Karpas-422 (cell line): ENCODE results near the gene SLC7A8. TPM values are rescaled to one million over a fixed set of nuclear protein-coding genes. Genes with fewer than 3 reads are reported as not detected.
A peak's percentile ranks its signal among the peaks of the same experiment; 100 is the strongest.

Experiments
- DNase-seq: peaks from one replicate; pipeline ENCODE4 v3.0.0-alpha.2; 2015
- H2AFZ ChIP-seq: fragments of 200-600 bp; sonication (generic); 2 replicates; pipeline ENCODE4 v1.6.1; 2014; ENCODE audit warnings: antibody characterized with exemption, low read length, mixed read lengths
- H3K27ac ChIP-seq: fragments of 200-600 bp; sonication (generic); 2 replicates; pipeline ENCODE4 v1.5.1; 2014; ENCODE audit warnings: mild to moderate bottlenecking, low read length, moderate library complexity
- H3K27me3 ChIP-seq: fragments of 200-600 bp; sonication (generic); 2 replicates; pipeline ENCODE4 v1.6.1; 2014; ENCODE audit warnings: low read length, mixed read lengths
- H3K36me3 ChIP-seq: fragments of 200-600 bp; sonication (generic); 2 replicates; pipeline ENCODE4 v1.6.1; 2014; ENCODE audit warnings: low read length, mixed read lengths; ENCODE audit not compliant: insufficient read depth
- H3K4me1 ChIP-seq: fragments of 200-600 bp; sonication (generic); 2 replicates; pipeline ENCODE4 v1.6.1; 2014; ENCODE audit warnings: mild to moderate bottlenecking, low read length, mixed read lengths
- H3K4me2 ChIP-seq: fragments of 200-600 bp; sonication (generic); 2 replicates; pipeline ENCODE4 v1.6.1; 2014; ENCODE audit warnings: low read length, low read depth, mild to moderate bottlenecking; ENCODE audit not compliant: poor library complexity, severe bottlenecking
- H3K4me3 ChIP-seq: fragments of 200-600 bp; sonication (generic); 2 replicates; pipeline ENCODE4 v1.5.1; 2014; ENCODE audit warnings: mild to moderate bottlenecking, antibody characterized with exemption, low read length, mixed read lengths
- H3K79me2 ChIP-seq: fragments of 200-600 bp; sonication (generic); 2 replicates; pipeline ENCODE4 v1.6.1; 2014; ENCODE audit warnings: mild to moderate bottlenecking, low read length, mixed read lengths
- H3K9ac ChIP-seq: fragments of 200-600 bp; sonication (generic); 2 replicates; pipeline ENCODE4 v1.6.0; 2014; ENCODE audit warnings: low read length
- H3K9me2 ChIP-seq: fragments of 200-600 bp; sonication (generic), shearing (Covaris generic); replicated peaks from 2 replicates; pipeline ENCODE4 v1.6.0; 2014; ENCODE audit warnings: mild to moderate bottlenecking, low read length, moderate library complexity; ENCODE audit not compliant: insufficient read depth
- H3K9me3 ChIP-seq: fragments of 300-700, 200-600 bp; sonication (generic); 2 replicates; pipeline ENCODE4 v1.6.1; 2014; ENCODE audit warnings: low read length, mixed read lengths
- H4K20me1 ChIP-seq: fragments of 200-600 bp; sonication (generic); 2 replicates; pipeline ENCODE4 v1.6.1; 2014; ENCODE audit warnings: mild to moderate bottlenecking, antibody characterized with exemption, low read length, low read depth; ENCODE audit not compliant: insufficient read depth
- total RNA-seq: library from RNA; depleted of rRNA; stranded (reverse); fragments of >200 nt; shearing (Covaris generic); gene quantifications from 2 replicates; pipeline ENCODE4 v1.2.3, GENCODE V29; 2014; ENCODE audit warnings: low replicate concordance

The SLC7A8 gene
- total RNA-seq, 1 experiment from 2014 or later = not detected

- Histone ChIP-seq H3K27me3 (no peaks in the 10 kb centered on the region), H3K79me2 (no peaks in the 10 kb centered on the region), H3K4me2 (no peak overlapping the region), H3K36me3 (no peaks in the 10 kb centered on the region), H3K9me2 (no peaks in the 10 kb centered on the region), H2AFZ (no peak overlapping the region), H3K9ac (no peak overlapping the region), H3K4me1 (no peaks in the 10 kb centered on the region), H4K20me1 (no peaks in the 10 kb centered on the region), H3K9me3 (no peaks in the 10 kb centered on the region), H3K27ac (no peak overlapping the region), H3K4me3 (no peak overlapping the region)
- no peak for DNase-seq
Observed at GRCh38 chr14:23193432-23193831, 10.0 kb upstream of the SLC7A8 start.

- no peak for DNase-seq
- Histone ChIP-seq H3K36me3 (no peaks in the 10 kb centered on the region), H3K4me2 (no peak overlapping the region), H3K9me2 (no peaks in the 10 kb centered on the region), H3K27me3 (no peaks in the 10 kb centered on the region), H3K79me2 (no peaks in the 10 kb centered on the region), H3K9ac (no peak overlapping the region), H3K9me3 (no peaks in the 10 kb centered on the region), H3K27ac (no peak overlapping the region), H2AFZ (no peak overlapping the region), H3K4me1 (peaks cover 17% of the 10 kb centered on the region), H3K4me3 (no peak overlapping the region), H4K20me1 (no peaks in the 10 kb centered on the region)
Observed at GRCh38 chr14:23187925-23188324, 4.5 kb upstream of the SLC7A8 start.

- Histone ChIP-seq H3K9ac (no peak overlapping the region), H3K36me3 (no peaks in the 10 kb centered on the region), H3K27ac (no peak overlapping the region), H2AFZ (no peak overlapping the region), H4K20me1 (no peaks in the 10 kb centered on the region), H3K4me3 (no peak overlapping the region), H3K79me2 (no peaks in the 10 kb centered on the region), H3K27me3 (no peaks in the 10 kb centered on the region), H3K4me1 (peaks cover 25% of the 10 kb centered on the region), H3K9me3 (no peaks in the 10 kb centered on the region), H3K4me2 (no peak overlapping the region), H3K9me2 (no peaks in the 10 kb centered on the region)
- peak; percentile 81 for DNase-seq
Observed at GRCh38 chr14:23186913-23187654, 3.6 kb upstream of the SLC7A8 start.

- Histone ChIP-seq H4K20me1 (no peaks in the 10 kb centered on the region), H3K4me1 (peaks cover 25% of the 10 kb centered on the region), H3K36me3 (no peaks in the 10 kb centered on the region), H3K9me2 (no peaks in the 10 kb centered on the region), H3K9ac (no peak overlapping the region), H3K9me3 (no peaks in the 10 kb centered on the region), H3K4me3 (no peak overlapping the region), H2AFZ (no peak overlapping the region), H3K79me2 (no peaks in the 10 kb centered on the region), H3K4me2 (no peak overlapping the region), H3K27me3 (no peaks in the 10 kb centered on the region), H3K27ac (no peak overlapping the region)
- DNase-seq = no peak
Observed at GRCh38 chr14:23185063-23185462, 1.6 kb upstream of the SLC7A8 start.

DNA sequence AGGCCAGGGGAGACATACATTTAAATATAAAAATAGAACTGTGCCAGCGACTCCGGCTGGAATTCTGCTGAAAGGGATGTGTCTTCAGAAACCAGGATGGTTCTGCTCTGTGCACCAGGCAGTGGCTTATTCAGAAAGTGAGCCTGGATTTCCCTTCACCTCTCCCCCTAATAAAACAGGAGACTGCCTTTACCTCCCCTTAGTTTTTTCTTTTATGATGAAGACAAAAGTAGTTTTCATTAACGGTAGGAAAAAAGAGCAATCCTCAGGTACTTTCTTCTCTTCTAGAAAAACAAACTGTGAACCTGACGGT lies 346 bp downstream of the SLC7A8 start:
- Histone ChIP-seq H3K27me3 (no peaks in the 10 kb centered on the region), H3K9me2 (no peaks in the 10 kb centered on the region), H3K4me3 (peak overlapping the region; percentile 56), H3K36me3 (no peaks in the 10 kb centered on the region), H4K20me1 (no peaks in the 10 kb centered on the region), H3K4me2 (peak overlapping the region; percentile 72), H3K79me2 (no peaks in the 10 kb centered on the region), H3K9me3 (no peaks in the 10 kb centered on the region), H2AFZ (peak overlapping the region; percentile 80), H3K27ac (no peak overlapping the region), H3K9ac (peak overlapping the region; percentile 49), H3K4me1 (peaks cover 24% of the 10 kb centered on the region)
- no peak for DNase-seq

DNA sequence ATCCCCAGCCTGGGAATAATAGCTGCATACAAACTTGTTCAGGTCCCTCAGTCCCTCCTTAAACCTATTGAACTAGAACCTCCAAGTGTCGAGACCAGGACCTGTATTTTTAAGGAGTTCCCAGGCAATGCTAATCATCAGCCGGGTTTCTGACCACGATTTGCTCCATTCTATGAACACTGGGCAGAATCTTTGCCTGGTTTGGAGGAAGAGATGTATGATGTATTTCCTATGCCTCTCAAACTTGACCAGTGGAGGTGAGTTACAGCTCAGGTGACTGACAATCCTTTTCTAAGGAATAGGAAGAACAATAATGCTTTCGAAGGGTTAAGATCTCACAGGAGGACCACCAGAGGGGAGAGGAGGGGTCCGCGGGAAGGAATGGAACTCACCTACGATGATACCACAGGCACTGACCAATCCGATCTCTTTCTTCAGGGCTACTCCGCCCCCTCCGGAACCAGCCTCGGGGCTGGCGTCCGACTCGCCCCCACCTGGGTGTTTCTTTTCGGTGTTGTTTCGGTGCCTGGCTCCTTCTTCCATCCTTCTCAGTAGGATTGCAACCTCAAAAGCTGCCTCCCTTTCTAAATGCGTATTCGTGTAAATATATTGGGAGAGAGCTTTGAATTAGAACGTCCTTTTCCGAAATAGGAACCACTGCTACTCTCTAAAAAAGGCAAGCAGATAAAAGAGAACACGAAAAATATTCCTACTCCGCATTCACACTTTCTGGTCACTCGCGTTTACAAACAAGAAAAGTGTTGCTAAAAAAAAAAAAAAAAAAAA lies 895 bp downstream of the SLC7A8 start:
- DNase-seq = peak; percentile 59
- peak overlapping the region; percentile 80 for H2AFZ ChIP-seq

GRCh38 chr14:23181946-23182345 lies 1.5 kb downstream of the SLC7A8 start:
- Histone ChIP-seq H4K20me1 (no peaks in the 10 kb centered on the region), H3K27ac (no peak overlapping the region), H2AFZ (no peak overlapping the region), H3K4me3 (no peak overlapping the region), H3K9me2 (no peaks in the 10 kb centered on the region), H3K4me2 (peak overlapping the region; percentile 72), H3K27me3 (no peaks in the 10 kb centered on the region), H3K4me1 (peaks cover 22% of the 10 kb centered on the region), H3K36me3 (no peaks in the 10 kb centered on the region), H3K9ac (no peak overlapping the region), H3K79me2 (no peaks in the 10 kb centered on the region), H3K9me3 (no peaks in the 10 kb centered on the region)
- DNase-seq = no peak

More for the DNA sequence above, 895 bp downstream of the SLC7A8 start:
- Histone ChIP-seq H3K27ac (no peak overlapping the region), H3K9ac (peak overlapping the region; percentile 49), H3K27me3 (no peaks in the 10 kb centered on the region), H3K4me1 (peaks cover 22% of the 10 kb centered on the region), H3K9me2 (no peaks in the 10 kb centered on the region), H4K20me1 (no peaks in the 10 kb centered on the region), H3K4me2 (peak overlapping the region; percentile 72), H3K4me3 (peak overlapping the region; percentile 56), H3K79me2 (no peaks in the 10 kb centered on the region), H3K36me3 (no peaks in the 10 kb centered on the region), H3K9me3 (no peaks in the 10 kb centered on the region)

DNA sequence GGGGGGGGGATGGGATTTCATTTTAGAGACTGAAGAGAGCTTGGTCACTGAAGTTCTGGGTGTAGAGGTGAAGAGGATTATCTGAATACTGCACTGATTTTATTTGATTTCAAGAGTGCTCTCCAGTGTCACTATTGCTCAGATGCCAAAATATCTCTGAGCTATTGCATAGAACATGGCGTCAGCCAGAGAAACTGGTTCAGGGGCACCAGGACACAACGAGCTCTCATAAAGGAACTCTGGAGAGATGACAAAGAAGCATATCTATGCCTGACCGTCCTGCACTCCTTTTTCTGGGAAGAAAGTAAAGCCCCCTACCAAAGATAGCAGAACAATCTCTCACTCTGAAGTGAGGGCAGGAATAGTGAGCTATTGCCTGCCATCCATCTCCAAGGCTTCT lies 2.0 kb downstream of the SLC7A8 start:
- no peak overlapping the region for H3K27ac ChIP-seq
- no peaks in the 10 kb centered on the region for H3K9me3 ChIP-seq
- no peak overlapping the region for H3K4me2 ChIP-seq
- H3K36me3 ChIP-seq = no peaks in the 10 kb centered on the region
- no peaks in the 10 kb centered on the region for H3K9me2 ChIP-seq
- no peaks in the 10 kb centered on the region for H3K27me3 ChIP-seq
- no peak for DNase-seq
- no peaks in the 10 kb centered on the region for H3K79me2 ChIP-seq
- H2AFZ ChIP-seq = no peak overlapping the region
- H3K9ac ChIP-seq = no peak overlapping the region
- no peaks in the 10 kb centered on the region for H4K20me1 ChIP-seq
- H3K4me1 ChIP-seq = peaks cover 22% of the 10 kb centered on the region
- no peak overlapping the region for H3K4me3 ChIP-seq
